D341Med (cell line): ENCODE data around the gene HS6ST3.
"Not testable (repeated sequence)": the region's sequence is repeated elsewhere in the genome, so short reads cannot be mapped to it uniquely, and the experiment has no call there.

ENCODE experiments used
- DNase-seq: peaks from one replicate; pipeline ENCODE4 v3.0.0; 2012; ENCODE audit warnings: low spot score

HS6ST3 gene

DNA sequence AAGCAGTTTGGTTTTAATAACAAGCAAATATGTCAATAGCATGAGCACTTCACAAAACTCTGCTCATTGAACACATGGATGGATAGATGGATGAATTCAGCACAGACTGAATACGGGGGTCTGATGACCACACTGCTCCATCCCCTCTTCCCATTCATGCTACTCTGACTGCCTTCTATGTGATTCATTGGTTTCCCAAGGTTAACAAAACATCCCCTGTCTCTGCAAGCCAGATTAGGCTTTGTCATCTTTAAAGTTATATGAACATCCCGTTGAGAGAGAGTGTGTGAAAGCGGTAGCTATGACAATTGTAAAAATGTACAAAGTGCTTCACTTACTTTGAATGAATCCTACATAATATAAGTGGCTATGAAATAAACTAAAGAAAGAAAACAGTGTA, 651.9 kb downstream of the HS6ST3 start:
- DNase-seq = no peak

DNA sequence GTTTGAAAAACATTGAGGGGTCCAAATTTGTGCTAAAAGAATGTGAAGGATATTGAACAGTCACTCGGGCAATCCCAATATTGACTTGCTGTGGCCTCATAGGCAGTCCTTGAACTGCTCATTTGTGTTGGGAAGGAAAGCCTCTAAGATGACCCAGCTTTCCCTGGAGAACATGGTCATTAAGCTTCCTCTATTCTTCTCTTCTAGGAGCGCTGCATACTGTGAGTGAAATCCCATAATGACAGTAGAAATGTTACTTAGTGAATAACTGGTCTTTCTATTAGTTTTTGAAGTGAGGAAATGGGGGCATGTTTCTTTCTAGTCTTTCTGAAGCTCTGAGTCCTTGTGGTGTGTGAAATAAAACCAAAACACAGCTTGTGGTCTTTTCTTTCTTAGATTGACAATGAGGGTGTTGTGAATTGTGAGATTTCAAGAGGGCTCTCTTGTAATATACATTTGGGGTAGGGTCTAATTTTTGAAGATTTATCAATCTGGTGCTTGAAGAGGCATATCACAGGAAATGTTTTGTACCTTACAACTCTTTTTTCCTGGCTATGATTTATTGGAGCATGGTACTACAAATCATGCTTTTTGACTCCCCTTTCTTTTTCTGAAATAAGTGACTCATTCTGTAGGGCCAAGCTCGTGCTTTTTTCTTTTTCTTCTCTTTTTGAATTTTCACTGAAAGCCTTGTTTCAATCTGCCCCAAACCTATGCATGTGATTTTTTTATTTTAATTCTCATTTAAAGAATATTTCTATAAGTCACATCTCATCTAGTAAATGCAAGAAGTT, 653.6 kb downstream of the HS6ST3 start:
- no peak for DNase-seq

DNA sequence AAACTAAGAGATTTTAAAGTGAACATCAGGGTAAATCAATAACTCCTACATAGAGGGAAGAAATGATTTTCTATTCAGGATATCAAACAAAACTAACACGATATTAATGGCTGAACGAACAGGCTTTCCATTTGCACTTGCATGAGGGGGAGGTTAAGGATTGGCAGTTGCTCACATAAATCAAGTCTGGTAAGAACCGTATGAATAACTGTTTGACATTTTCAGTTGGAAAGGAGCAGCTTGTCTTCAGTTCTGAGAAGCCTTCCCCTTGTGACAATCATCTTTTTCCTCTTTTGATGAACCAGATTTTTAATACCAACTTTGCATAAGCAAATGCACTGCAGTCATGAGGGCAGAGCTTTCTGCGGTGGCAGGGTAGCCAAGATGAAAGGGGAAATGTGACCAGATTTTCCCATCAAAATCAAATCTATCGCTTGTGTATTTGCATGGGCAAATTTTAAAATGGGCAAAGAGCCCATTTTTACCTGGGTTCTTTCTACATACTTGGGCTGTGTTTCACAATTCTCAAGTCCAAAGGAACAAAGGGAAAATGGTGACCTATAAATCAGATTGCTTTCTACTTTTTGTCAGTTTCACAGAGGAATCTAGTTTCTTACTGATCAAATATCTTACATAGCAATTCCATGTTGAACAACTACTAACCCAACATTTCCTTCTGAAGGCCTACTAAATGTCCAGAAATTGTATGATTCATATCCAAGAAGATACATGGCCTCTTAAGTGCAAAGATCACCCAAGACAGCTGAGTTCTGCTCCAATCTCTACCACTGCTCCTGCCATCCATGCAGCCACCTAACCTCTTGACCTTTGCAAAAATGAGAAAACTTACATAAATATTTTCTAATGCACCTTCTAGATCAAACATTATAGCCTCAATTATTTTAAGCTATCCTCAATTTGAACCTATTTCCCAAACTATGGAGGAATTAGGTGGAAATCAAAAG, 654.7 kb downstream of the HS6ST3 start:
- DNase-seq = no peak

DNA sequence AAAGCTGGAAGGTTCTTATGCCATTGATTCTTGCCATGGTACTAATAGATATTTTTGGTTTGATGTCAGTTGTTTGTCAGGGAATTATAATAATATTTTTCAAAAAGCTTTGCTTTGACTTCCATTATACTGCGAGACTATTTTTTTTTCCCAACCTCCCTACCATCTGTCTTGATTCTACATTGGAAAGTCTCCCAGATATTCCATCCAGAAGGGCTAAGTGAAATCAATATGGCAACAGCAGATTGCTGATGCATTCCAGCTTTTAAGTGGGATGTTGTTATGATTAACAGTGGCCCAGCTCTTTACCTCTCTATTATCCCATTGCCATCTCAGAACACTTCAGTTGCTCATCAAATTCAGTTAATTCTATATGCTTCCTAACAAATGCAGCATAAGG, 657.0 kb downstream of the HS6ST3 start:
- DNase-seq = no peak

DNA sequence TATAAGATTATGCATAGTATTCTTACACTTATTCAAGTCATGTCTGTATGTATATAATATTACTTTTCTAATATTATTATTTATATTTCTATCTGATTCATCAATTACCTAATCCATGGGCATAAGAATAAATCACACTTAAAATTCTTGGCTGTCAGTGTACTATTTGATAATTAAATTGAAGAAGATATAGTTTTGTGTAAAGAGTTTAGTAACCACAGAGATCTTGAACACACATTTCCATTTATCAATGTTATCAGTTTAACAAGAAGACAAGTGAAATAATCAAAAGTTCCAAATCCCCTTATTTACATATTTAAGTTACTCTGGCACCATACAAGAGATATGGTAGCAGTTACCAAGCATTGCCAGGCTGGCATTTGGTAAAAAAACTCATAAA, 659.9 kb downstream of the HS6ST3 start:
- DNase-seq = no peak

DNA sequence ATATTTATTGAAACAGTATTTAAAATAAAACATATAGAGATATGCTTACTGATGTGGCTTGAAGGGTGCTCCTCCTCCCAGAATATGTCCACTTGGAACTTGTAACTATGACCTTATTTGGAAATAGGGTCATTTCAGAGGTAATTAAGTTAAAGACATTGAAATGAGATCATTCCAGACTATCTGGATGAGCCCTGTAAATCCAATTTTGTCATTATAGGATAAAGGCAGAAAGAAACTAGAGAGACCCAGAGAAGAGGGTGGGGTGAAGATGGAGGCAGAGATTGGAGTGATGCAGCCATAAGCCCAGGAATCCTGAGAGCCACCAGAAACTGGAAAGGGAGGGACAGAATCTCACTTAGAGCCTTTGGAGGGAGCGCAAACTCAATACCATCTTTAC, 661.2 kb downstream of the HS6ST3 start:
- no peak for DNase-seq

DNA sequence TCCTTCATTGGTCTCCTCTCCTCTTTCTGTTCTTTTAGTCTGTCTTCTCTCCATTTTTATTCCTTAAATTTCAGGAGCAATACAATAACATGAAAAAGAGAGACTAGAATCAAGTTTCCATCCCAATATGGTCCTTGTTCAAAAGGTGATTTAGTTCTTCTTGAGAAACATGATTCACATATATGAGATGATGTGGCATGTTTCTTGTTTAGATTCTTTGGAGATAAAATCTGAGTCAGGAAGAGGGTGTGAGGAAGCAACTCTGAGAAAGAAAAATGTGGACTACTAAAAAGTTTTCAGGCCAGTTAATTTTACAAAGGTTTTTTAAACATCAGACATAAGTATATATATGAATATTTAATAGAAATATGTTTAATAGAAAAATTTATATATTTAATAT, 673.0 kb downstream of the HS6ST3 start:
- DNase-seq = no peak

DNA sequence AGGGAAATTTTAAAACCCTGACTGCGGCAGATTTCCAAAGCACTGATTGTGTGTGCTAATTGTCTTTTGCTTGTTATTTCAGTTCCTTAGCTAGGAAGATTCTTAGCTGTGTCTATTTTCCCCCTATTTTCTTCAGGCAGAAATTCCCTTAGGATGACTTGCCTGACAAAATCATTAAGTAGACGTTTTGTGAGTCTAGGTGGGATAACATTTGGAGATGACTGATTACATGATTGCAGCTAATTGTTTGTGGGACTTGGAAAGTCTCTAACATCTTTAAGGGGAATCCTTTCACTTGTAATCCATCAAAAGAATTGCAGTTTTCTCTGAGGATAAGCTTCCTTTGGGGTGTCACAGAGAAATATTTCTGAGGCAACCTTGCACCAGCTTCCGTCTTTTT, 676.4 kb downstream of the HS6ST3 start:
- no peak for DNase-seq

DNA sequence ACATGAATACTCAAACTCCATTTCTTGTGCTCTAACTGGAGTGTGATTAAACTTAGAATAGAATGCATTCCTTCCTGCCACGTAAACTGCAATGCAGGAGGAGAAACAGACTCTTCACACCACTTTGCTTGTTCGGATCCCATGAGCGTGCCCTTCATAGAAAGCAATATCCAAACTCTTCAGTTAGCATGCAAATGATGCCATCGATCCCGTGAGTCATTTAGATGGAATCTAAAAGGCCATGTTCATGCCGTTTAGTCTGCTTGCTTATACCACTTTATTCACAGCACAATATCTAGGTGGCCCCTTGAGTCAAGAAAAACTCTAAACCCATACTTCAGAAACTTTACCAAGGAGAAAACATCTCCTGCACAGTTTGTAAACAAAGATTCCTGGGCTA, 678.6 kb downstream of the HS6ST3 start:
- no peak for DNase-seq

DNA sequence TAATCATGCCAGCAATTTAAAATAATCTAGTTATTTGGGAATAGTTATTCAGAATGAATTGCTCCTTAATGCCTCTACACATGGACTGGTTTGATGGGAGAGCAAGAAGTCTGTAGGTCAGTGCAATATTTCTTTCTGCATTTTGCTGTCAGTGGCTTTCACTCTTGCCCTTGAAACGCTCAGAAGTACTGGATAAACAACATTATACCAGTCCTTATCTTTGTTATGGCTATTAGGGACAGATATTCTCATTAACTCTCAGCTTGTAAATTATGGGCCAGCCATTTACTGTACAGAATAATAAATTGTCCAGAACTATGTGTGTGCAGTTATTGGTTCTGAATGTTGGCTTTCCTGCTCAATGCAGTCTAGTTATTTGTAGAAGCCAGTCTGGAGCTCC, 680.0 kb downstream of the HS6ST3 start:
- DNase-seq = no peak

DNA sequence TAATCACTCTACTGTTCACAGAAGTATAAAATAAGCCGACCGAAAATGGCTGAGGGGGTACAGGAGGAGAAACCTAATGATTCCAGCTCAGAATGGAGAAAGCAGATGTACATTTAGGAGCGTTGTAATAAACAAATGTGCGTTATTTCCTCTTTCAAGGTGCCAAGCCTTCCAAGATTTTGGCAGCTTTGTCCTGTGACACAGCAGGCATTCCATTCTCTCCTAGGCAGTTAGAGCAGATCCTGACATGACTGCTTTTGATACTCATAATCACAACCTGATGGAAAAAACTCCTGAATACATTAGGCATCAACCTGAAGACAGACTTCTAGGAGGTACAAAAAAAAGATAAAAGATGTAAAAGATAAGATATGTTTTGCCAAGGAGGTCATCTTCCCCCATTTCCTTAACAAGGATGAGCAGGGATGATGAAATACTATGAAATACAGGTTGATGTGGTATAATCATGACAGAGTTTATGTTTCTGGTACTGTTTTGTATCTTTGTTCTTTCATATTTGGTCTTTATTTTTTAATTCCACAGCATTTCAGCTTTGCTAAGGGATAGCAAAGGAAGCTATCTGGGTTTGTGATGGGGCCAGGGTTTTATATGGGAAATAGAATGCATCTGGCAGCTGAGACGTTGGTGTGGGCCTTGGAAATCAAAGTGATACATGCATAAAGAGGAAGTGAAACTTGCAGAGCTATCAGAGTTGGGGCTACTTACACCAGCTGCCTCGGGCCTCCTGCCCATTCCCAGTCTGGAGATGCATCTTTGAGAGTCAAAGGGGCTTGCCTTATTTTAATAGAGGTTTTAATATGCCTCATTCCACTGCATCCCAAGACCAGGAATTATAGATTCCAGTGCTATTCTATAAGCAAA, 681.8 kb downstream of the HS6ST3 start:
- DNase-seq = no peak

DNA sequence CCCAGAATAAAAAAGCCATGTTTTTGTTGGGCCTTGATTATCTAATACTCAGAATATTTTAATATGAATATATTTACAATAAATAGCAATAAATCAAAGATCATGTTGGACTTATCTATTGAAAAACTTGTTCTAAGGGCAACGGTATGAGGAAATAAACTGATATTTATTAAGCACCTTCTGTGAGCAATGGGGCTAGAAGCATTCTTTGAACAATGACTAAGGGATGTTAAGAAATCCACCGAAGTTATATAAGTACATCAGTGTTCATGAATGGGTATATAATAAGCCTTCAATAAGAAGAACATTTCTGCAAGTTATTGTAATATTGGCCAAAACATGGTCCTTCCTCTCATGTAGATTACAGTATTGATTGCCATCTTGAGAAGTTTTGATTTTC, 682.5 kb downstream of the HS6ST3 start:
- DNase-seq = no peak

DNA sequence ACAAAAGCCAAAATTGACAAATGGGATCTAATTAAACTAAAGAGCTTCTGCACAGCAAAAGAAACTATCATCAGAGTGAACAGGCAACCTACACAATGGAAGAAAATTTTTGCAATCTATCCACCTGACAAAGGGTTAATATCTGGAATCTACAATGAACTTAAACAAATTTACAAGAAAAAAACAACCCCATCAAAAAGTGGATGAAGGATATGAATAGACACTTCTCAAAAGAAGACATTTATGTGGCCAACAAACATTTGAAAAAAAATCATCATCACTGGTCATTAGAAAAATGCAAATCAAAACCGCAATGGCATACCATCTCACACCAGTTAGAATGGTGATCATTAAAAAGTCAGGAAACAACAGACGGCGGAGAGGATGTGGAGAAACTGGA, 688.4 kb downstream of the HS6ST3 start:
- DNase-seq = not testable (repeated sequence)

DNA sequence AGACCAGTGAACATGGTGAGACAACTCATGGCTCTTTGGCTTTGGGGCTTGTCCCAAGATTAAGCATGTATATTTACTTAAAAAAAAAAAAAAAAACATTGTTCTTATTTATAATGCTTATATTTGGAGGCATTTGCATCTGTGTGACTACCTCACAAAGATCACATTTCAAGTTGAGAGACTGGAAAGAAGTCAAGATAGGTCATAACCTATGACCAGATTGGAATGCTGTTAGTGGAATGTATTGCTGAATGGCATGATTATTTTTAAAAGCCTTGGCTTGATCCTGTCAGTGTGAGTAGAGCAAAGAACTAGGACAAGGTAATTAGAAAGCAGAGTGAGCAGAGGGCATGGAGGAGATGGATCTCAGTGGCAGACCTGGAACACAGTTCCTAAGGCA, 689.8 kb downstream of the HS6ST3 start:
- DNase-seq = no peak

DNA sequence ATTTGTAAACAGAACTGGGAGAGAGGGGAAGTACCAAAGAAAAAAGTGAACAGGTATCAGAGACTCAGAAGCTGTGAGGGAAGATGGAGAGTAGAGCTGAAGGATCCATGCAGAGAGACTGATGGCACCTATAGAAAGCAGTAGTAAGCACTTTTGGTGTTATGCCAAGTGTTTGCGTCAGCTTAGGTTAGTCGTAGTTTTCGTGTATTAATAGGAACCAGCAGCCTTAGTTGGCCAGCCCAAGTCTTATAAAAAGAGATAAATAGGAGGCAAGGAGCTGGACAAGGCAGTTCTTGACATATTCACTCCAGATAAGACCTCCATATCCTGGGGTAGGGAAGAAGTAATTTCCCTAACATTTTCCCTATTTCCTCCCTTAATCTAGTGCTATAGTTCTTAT, 690.2 kb downstream of the HS6ST3 start:
- DNase-seq = no peak

DNA sequence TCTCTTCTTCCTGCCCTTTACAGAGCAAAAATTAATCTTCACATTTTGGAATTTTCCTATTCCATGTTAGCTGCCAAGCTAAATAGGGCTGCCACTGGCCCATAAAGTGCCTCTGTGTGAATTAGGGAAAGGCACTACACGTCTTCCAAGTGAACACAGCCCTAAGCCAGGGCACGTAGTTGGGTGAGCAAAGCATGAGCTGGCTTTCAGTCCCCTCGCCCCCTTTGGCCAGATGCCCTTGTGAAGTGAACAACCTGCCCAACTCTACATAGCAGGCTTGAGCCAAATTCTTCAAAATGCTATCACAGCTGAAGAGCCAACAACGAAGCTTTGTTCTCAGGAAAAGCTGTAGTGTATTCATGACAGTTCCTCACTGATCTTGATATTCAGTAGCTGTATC, 691.2 kb downstream of the HS6ST3 start:
- DNase-seq = no peak

DNA sequence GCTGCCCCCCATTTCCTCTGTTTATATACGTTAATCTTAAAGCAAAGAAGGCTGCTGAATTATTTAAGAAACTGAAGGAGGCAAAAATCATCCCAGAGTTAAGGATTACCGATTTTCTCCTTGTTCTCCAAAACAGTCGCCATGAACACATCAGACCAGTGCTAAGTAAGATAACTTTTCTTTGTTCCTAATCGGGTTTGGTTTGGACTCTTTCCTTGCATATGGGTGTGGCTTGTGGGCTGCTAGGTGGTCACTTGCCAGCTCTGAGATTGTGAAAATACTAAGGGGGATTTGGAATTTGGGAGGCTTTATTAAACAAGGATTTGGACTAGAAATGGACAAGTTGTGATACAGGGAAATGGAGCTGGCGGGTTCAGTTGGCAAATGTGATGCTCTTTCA, 692.3 kb downstream of the HS6ST3 start:
- no peak for DNase-seq

DNA sequence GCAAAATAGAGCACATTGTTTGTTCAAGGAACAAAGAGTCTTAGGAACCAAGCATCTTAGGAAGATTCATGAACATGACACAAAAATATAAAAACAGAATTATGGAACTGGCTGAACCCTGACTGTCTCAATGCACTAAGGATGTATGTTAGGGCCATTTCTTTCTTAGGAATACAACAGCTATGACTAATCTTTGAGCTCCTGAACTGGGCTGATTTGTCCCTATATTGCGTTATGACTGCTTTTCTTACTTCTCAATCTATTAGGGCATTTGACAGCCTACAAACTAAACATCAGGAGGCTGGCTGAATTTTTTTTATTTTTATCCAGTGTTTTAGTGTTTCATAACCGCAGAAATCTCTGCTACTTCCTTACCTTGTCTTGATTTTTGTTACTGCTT, 693.1 kb downstream of the HS6ST3 start:
- no peak for DNase-seq

DNA sequence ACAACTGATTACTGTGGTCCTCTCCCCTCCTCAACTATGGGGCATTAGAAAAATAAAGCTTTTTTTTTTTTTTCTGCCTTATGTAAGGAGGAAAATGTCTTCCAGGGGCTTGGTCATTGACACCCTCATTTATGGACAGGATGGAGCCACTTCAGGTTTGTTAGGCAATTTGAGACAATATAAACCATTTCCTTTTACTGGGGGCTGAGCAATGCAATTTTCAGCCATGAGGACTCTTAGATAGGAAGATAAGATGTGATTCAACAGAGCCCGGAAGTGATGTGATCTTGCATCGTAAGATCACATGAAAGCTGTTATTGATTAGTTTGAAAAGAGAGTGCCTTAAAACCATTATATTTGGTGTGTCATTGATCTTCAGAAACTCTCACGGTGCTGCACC, 693.6 kb downstream of the HS6ST3 start:
- DNase-seq = no peak

DNA sequence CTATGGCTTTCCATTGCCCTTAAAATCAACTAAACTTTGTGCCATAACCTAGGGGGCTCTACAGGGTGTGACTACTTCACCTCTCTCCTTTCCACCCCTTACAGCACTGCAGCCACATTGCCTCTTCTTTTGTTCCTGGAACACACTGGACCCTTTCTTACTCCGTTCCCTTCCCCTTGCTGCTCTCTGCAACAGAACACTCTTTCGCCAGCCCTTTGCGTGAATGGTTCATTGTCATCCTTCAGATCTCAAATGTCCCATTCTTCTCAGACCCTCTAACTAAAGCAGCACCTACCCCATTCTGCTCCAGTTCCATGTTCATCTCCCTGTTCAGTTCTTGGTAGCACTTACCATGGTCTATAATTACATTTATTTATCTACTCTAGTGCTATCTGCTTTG, 696.1 kb downstream of the HS6ST3 start:
- DNase-seq = no peak

DNA sequence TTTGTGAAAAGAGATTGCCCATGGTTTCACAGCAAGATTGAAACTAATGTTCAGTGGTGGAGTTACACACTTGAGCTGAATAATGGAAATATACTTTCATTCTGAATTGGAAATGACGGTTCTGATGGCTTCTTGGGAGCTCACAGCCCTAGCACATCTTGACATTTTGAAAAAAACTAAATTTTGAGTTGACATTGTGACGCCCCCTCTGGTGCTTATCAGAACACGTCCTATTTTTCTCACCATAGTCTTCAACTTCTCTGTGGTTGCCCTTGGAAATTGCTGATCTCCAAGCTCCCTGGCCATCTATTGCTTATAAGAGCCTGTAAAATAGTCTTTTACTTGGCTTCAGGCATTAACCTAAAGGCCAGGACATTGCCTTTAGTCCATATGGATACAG, 702.3 kb downstream of the HS6ST3 start:
- DNase-seq = no peak

DNA sequence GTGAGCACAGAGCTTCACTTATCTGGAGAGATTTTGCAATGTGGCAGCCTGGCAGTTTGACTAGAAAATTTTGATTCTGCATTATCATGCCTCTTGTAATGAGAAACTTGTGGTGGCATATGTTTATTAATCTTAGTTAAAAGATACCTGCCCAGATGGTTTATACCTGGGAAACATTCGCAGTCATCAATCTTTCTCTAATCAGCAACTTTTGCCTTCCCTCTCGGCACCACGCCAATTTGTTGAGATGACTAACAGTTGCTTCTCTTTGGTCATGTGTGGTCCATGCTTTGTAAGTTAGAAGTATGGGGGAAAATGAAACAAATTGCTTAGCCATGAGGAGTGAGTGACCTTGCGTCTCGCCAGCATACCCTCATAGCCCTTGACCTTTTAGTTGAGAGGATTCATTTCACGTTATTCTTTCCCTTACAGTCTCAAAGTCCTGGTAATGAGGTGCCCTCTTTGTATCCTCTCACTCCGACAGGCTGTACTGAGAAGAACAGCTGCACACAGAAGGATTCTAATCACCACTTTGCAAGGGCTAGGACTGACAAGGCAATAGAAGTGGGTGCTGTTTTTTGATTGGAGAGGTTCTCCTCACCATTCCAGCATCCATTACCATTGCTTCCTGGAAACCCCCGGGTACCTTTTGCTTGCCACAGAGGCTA, 703.0 kb downstream of the HS6ST3 start:
- DNase-seq = no peak
